GM19463 (cell line): ENCODE measurements around the gene METTL16.

Experiments
- ATAC-seq: cut with Tn5 transposase; IDR thresholded peaks from one replicate; pipeline ENCODE4 v1.9.1; 2021; ENCODE audit warnings: mild to moderate bottlenecking, moderate library complexity; ENCODE audit not compliant: unreplicated experiment

Gene METTL16

DNA sequence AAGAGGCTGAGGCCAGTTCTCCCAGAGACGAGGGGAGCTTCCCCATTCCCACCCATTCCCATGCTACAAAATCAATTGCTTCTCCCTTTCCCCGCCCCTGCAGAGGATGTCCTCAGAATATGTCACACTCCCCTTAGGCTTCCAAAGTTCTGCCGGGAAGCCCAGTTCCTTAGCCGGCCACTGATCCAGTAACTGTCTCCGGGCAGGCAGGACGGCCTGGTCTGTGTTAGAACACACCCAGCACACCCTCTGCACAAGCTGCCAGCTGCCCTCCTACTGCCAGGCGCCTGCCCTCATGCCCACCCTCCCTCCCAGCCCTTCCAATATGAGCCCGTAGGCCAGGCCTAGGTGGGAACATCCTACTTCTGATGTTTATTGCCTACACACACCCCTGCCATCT is 143.3 kb downstream of the METTL16 start:
- ATAC-seq = no peak

DNA sequence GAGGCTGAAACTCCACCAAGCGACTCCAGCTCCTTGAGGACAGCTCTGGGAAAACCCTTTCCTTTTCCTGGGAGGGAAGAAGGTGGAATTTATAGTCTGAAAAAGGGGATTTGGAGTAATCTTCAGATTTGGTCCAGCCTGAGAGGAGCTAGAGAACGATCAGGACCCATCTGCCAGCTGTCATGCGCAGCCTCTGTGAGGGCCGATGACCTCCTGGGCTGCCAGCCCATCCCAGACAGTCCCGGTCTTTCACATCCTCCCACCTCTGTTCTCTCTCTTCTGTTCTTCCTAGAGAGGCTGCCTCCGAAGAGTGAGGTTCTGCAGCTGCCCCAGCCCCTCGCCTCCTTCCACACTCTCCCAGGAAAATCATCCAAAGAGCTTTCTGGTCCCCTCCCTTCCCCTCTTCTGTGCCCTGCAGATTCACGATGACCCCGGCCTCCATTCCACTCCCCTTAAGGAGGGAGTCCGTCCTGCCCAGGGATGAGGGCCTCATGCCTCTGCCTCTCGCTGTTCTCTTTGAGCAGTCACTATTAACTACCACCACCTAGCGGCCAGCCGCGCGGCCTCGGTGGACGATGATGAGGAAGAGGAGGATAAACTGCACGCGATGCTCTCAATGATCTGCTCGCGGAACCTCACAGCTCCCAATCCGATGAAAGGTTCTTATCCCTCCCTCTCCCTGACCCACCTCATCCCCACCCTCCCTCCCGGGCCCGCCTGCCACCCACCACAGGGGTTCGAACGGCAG is 144.8 kb downstream of the METTL16 start:
- no peak for ATAC-seq
